ENCODE results near the gene SLC35D3. TPM values are rescaled to one million over a fixed set of nuclear protein-coding genes. Genes with fewer than 3 reads are reported as not detected.

Gene SLC35D3
- total RNA-seq, 1 experiment from 2014 or later = not detected

GRCh38 chr6:136889271-136890193, 32.6 kb upstream of the SLC35D3 start:
- H3K9me3 ChIP-seq (ENCODE audit: insufficient read depth, low read depth) = no peaks in the 10 kb centered on the region; the same call in 1 of the 2 replicates
- TF ChIP-seq EZH2 (IDR thresholded peaks at IDR 0.05; ENCODE audit: low read depth) = no peak
- TF ChIP-seq CTCF (conservative IDR thresholded peaks at IDR 0.05) = no peak
- no peak overlapping the region for H3K4me3 ChIP-seq
- no peak for DNase-seq
- no peak overlapping the region for H2AFZ ChIP-seq
- no peaks in the 10 kb centered on the region for H3K79me2 ChIP-seq (ENCODE audit: low read depth)
- no peak overlapping the region for H3K4me2 ChIP-seq
- H3K36me3 ChIP-seq (ENCODE audit: low read depth) = no peaks in the 10 kb centered on the region; the same call in 1 of the 2 replicates
- H3F3A ChIP-seq (ENCODE audit: insufficient read depth, low read depth) = peaks cover 5% of the 10 kb centered on the region
- BruUV-seq (replicated peaks) = no TSS peak
- no peaks in the 10 kb centered on the region for H3K9me2 ChIP-seq (ENCODE audit: insufficient read depth)
- intact Hi-C loops (cut with micrococcal nuclease; ENCODE audit: unreplicated experiment) = no loop called here
- H3K4me1 ChIP-seq (replicated peaks; ENCODE audit: insufficient read depth) = peaks cover 5% of the 10 kb centered on the region
- ChIA-PET CTCF (no interaction called here), POLR2A (ENCODE audit: unreplicated experiment) (interaction anchor here (0.7 kb wide), 1 partner anchor 188 kb away, joined by 3 read pairs; no protein-coding TSS in a partner anchor)
- H3K27me3 ChIP-seq (ENCODE audit: insufficient read depth, low read depth) = no peaks in the 10 kb centered on the region
- H3K27ac ChIP-seq = no peak overlapping the region
- no peaks in the 10 kb centered on the region for H4K20me1 ChIP-seq (ENCODE audit: insufficient read depth)

GRCh38 chr6:136890194-136890839, 31.8 kb upstream of the SLC35D3 start:
- no peak overlapping the region for H3K4me2 ChIP-seq
- TF ChIP-seq EZH2 (IDR thresholded peaks at IDR 0.05; ENCODE audit: low read depth) (no peak), CTCF (conservative IDR thresholded peaks at IDR 0.05) (no peak)
- H3K4me1 ChIP-seq (replicated peaks; ENCODE audit: insufficient read depth) = peaks cover 5% of the 10 kb centered on the region
- H3K9me3 ChIP-seq (ENCODE audit: insufficient read depth, low read depth) = no peaks in the 10 kb centered on the region; the same call in 1 of the 2 replicates
- CTCF ChIA-PET = no interaction called here
- H3F3A ChIP-seq (ENCODE audit: insufficient read depth, low read depth) = peaks cover 5% of the 10 kb centered on the region
- no peak overlapping the region for H3K27ac ChIP-seq
- no peaks in the 10 kb centered on the region for H3K79me2 ChIP-seq (ENCODE audit: low read depth)
- no peak for DNase-seq
- intact Hi-C loops (cut with micrococcal nuclease; ENCODE audit: unreplicated experiment) = no loop called here
- no TSS peak for BruUV-seq (replicated peaks)
- H3K4me3 ChIP-seq = no peak overlapping the region
- H3K9me2 ChIP-seq (ENCODE audit: insufficient read depth) = no peaks in the 10 kb centered on the region
- no peaks in the 10 kb centered on the region for H3K27me3 ChIP-seq (ENCODE audit: insufficient read depth, low read depth)
- no peaks in the 10 kb centered on the region for H4K20me1 ChIP-seq (ENCODE audit: insufficient read depth)
- H2AFZ ChIP-seq = no peak overlapping the region
- POLR2A ChIA-PET (ENCODE audit: unreplicated experiment) = interaction anchor here (0.7 kb wide), 1 partner anchor 189 kb away, joined by 3 read pairs; no protein-coding TSS in a partner anchor
- no peaks in the 10 kb centered on the region; the same call in 1 of the 2 replicates for H3K36me3 ChIP-seq (ENCODE audit: low read depth)

- H3K79me2 ChIP-seq (ENCODE audit: low read depth) = no peaks in the 10 kb centered on the region
- H3K4me1 ChIP-seq (replicated peaks; ENCODE audit: insufficient read depth) = peaks cover 2% of the 10 kb centered on the region
- H3K9me3 ChIP-seq (ENCODE audit: insufficient read depth, low read depth) = no peaks in the 10 kb centered on the region
- H3K27me3 ChIP-seq (ENCODE audit: insufficient read depth, low read depth) = no peaks in the 10 kb centered on the region
- intact Hi-C loops (cut with micrococcal nuclease; ENCODE audit: unreplicated experiment) = no loop called here
- no peaks in the 10 kb centered on the region; the same call in 1 of the 2 replicates for H3K36me3 ChIP-seq (ENCODE audit: low read depth)
- no peak for DNase-seq
- no peak for TF ChIP-seq EZH2 (IDR thresholded peaks at IDR 0.05; ENCODE audit: low read depth)
- no peak for TF ChIP-seq CTCF (conservative IDR thresholded peaks at IDR 0.05)
- no peaks in the 10 kb centered on the region; the same call in 1 of the 2 replicates for H3F3A ChIP-seq (ENCODE audit: insufficient read depth, low read depth)
- no TSS peak for BruUV-seq (replicated peaks)
- ChIA-PET CTCF (no interaction called here), POLR2A (ENCODE audit: unreplicated experiment) (no interaction called here)
- H3K4me3 ChIP-seq = no peak overlapping the region
- no peak overlapping the region for H2AFZ ChIP-seq
- no peaks in the 10 kb centered on the region for H4K20me1 ChIP-seq (ENCODE audit: insufficient read depth)
- no peak overlapping the region for H3K27ac ChIP-seq
- H3K9me2 ChIP-seq (ENCODE audit: insufficient read depth) = no peaks in the 10 kb centered on the region
- H3K4me2 ChIP-seq = no peak overlapping the region
Measured at GRCh38 chr6:136890986-136891385, 31.1 kb upstream of the SLC35D3 start.
